Breast epithelium (tissue), 4 donors: Measurements from ENCODE around the gene SPATA25. TPM values are rescaled to one million over a fixed set of nuclear protein-coding genes. Genes with fewer than 3 reads are reported as not detected.
A peak's percentile ranks its signal among the peaks of the same experiment; 100 is the strongest.

Experiments used
- DNase-seq, 2 donors: peaks; one replicate each; pipeline ENCODE4 v3.0.0-alpha.2; 2019; ENCODE audit warnings: low spot score in 2 of 2
- H3K27ac ChIP-seq, 2 donors: fragments of 200-600 bp; sonication (generic) in 1 of 2; one replicate each; pipeline ENCODE4 v1.5.1; 2016 to 2019; ENCODE audit warnings: mild to moderate bottlenecking in 1 of 2
- H3K27me3 ChIP-seq, 2 donors: fragments of 200-600 bp; sonication (generic) in 1 of 2; one replicate each; pipeline versions ENCODE4 v1.5.1 to v1.6.0; 2017 to 2019; ENCODE audit warnings: control low read depth in 1 of 2, mild to moderate bottlenecking in 1 of 2
- H3K36me3 ChIP-seq: fragments of 200-600 bp; one replicate; pipeline ENCODE4 v1.5.1; 2019
- H3K4me1 ChIP-seq, 2 donors: fragments of 200-600 bp; sonication (generic); one replicate each; pipeline ENCODE4 v1.5.1; 2016 to 2019; ENCODE audit warnings: control low read depth in 1 of 2
- H3K4me3 ChIP-seq, 3 donors: fragments of 200-600 bp; sonication (generic); 1 replicate in 2 of 3; 2 replicates in 1 of 3; pipeline ENCODE4 v1.5.1; 2016 to 2019; ENCODE audit warnings: mild to moderate bottlenecking in 3 of 3, moderate library complexity in 2 of 3
- H3K9me3 ChIP-seq, 2 donors: fragments of 200-600 bp; sonication (generic) in 1 of 2; one replicate each; pipeline ENCODE4 v1.5.1; 2016 to 2019; ENCODE audit warnings: control low read depth in 1 of 2
- CTCF ChIP-seq, 3 donors: fragments of 450-650 bp; IDR thresholded peaks; one replicate each; pipeline ENCODE4 v1.5.1; 2016 to 2017; ENCODE audit warnings: antibody characterized with exemption in 3 of 3, mild to moderate bottlenecking in 3 of 3, moderate library complexity in 3 of 3
- POLR2A ChIP-seq: fragments of 450-650 bp; IDR thresholded peaks from one replicate; pipeline ENCODE4 v1.6.1; 2016; ENCODE audit warnings: antibody characterized with exemption, mild to moderate bottlenecking, moderate library complexity
- POLR2AphosphoS5 ChIP-seq, 3 donors: sonication (generic); formaldehyde crosslinking; IDR thresholded peaks; one replicate each; pipeline ENCODE4 v1.6.1; 2017; ENCODE audit warnings: antibody characterized with exemption in 3 of 3
- intact Hi-C: fragments of 100-400 bp; cut with DNase I; formaldehyde crosslinking; loops from one replicate; pipeline ENCODE4 v1.15.1; 2023; ENCODE audit warnings: low total_unique reads
- total RNA-seq, 3 donors: library from RNA; depleted of rRNA; stranded (reverse); fragments of >200 nt; gene quantifications; one replicate each; pipeline ENCODE4 v1.1.0, GENCODE V29; 2016

SPATA25 gene
- total RNA-seq, result 1 to 10 TPM; 3.4 to 3.9 (median 3.7) TPM

- Histone ChIP-seq H3K27ac (no peak within 1 kb of the TSS), H3K36me3 (no peaks in the 10 kb centered on the region), H3K27me3 (no peaks in the 10 kb centered on the region), H3K9me3 (no peaks in the 10 kb centered on the region), H3K4me3 (no peak within 1 kb of the TSS), H3K4me1 (peaks cover 4 to 11% of the 10 kb centered on the region in 2 donors)
- intact Hi-C loops, result no loop called here
- no peak for DNase-seq
- TF ChIP-seq CTCF (IDR thresholded peaks at IDR 0.05), result no peak
- TF ChIP-seq POLR2A, result no peak
- no peak for TF ChIP-seq POLR2AphosphoS5 (IDR thresholded peaks at IDR 0.05)
Observed at GRCh38 chr20:45887346-45887715, at the start of gene SPATA25. TSS of gene SPATA25 (minus strand) at chr20:45887622. CDS start at chr20:45887590, 32 bp downstream.

- no peaks in the 10 kb centered on the region for H3K9me3 ChIP-seq
Observed at GRCh38 chr20:45935416-45936046, 48.1 kb upstream of the SPATA25 start.

GRCh38 chr20:45934586-45935415 lies 47.4 kb upstream of the SPATA25 start, which contains the start of gene PCIF1:
TSS of gene PCIF1 (plus strand) at chr20:45934683. CDS start at chr20:45939000, 4,317 bp downstream.
- Histone ChIP-seq H3K9me3 (no peaks in the 10 kb centered on the region), H3K27ac (peak within 1 kb of the TSS; percentile 100), H3K4me3 (peak within 1 kb of the TSS; percentile 81 to 100 (median 98)), H3K4me1 (no peaks in the 10 kb centered on the region), H3K36me3 (peaks cover 10% of the 10 kb centered on the region), H3K27me3 (no peaks in the 10 kb centered on the region)
- intact Hi-C loops, result loop anchor here (5.0 kb wide), 1 partner anchor 242 kb away; no protein-coding TSS in a partner anchor
- peak; percentile 97 for DNase-seq
- TF ChIP-seq CTCF (IDR thresholded peaks at IDR 0.05) (peak in 2 of 3 donors; percentile 25 to 30), POLR2A (peak; percentile 96), POLR2AphosphoS5 (IDR thresholded peaks at IDR 0.05) (peak; percentile 99 to 100 (median 100))

More at GRCh38 chr20:45935416-45936046, 48.1 kb upstream of the SPATA25 start:
- no peak for DNase-seq
- TF ChIP-seq CTCF (IDR thresholded peaks at IDR 0.05) (no peak), POLR2A (peak; percentile 17), POLR2AphosphoS5 (IDR thresholded peaks at IDR 0.05) (peak in 1 of 3 donors; percentile 9)
- Histone ChIP-seq H3K4me1 (no peaks in the 10 kb centered on the region), H3K4me3 (peak overlapping the region; percentile 81 to 100 (median 98)), H3K36me3 (peaks cover 10% of the 10 kb centered on the region), H3K27ac (peak overlapping the region; percentile 91 to 100), H3K27me3 (no peaks in the 10 kb centered on the region)
- intact Hi-C loops, result loop anchor here (5.0 kb wide), 1 partner anchor 243 kb away; no protein-coding TSS in a partner anchor

GRCh38 chr20:45934046-45934585 lies 46.7 kb upstream of the SPATA25 start:
- peak in 1 of 2 donors; percentile 45 for DNase-seq
- Histone ChIP-seq H3K9me3 (no peaks in the 10 kb centered on the region), H3K4me1 (no peaks in the 10 kb centered on the region), H3K36me3 (peaks cover 7% of the 10 kb centered on the region), H3K27me3 (no peaks in the 10 kb centered on the region), H3K27ac (peak overlapping the region; percentile 100), H3K4me3 (peak overlapping the region; percentile 81 to 100 (median 98))
- no peak for TF ChIP-seq POLR2A
- TF ChIP-seq CTCF (IDR thresholded peaks at IDR 0.05), result no peak
- TF ChIP-seq POLR2AphosphoS5 (IDR thresholded peaks at IDR 0.05), result no peak
- intact Hi-C loops, result no loop called here
